HG03108 (cell line): ENCODE measurements around the gene PPRC1.

Source experiments
- ATAC-seq: cut with Tn5 transposase; IDR thresholded peaks from one replicate; pipeline ENCODE4 v1.9.1; 2021; ENCODE audit warnings: moderate library complexity; ENCODE audit not compliant: unreplicated experiment

Gene PPRC1

DNA sequence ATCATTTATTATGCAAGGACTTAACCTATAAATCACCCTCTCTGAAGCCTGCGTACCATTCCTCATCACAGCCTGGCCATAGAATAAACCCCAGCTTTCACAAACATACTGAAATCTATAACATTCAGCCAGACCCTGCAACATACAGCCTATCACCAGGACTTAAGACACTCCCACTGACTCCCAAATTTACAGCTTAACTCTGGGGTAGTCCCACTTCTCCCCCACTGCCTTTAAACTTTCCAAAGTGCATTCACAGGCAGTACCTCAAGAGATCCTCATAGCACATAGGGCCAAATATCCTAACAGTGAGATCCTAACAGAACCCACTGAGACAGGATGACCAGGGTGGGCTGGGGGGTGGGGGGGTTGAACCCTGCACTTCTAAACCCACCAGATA, 16.2 kb upstream of the PPRC1 start:
- no peak for ATAC-seq

DNA sequence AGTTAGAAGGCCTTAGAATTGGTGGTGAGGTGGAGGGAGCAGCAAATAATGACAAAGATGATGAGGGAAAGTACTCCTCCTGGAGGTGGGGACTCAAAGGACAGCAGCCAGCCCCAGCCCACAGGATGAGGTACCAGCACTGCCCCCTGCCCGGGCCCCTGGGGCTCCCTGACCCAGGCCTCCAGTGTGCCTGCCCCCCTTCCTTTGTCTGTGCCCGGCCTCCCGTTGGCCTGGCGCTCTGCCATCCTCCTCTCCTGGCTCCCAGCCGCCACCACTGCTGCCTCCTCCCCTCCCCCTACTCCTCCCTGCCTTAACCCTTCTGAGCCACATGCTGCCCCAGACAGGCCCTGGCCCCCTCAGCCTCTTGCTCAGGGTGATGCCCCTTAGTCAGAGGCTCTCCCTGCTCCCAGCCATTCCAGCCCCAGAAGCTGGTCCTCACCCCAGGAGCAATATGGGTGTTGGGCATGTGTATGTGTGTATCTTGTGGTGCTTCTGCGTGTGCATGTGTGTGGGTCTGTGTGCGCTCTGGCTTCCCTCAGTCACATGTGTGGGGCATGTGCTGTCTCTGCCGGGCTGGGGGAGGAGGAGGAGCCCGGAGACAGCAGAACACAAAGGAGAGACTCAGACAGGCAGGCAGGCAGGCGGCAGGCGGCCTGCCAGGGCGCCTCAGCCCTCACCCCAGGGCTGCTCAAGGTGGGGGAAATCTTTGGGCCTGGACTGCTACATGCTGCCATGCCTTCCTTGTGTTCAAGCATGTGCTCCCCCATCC, 15.3 kb upstream of the PPRC1 start:
- no peak for ATAC-seq

DNA sequence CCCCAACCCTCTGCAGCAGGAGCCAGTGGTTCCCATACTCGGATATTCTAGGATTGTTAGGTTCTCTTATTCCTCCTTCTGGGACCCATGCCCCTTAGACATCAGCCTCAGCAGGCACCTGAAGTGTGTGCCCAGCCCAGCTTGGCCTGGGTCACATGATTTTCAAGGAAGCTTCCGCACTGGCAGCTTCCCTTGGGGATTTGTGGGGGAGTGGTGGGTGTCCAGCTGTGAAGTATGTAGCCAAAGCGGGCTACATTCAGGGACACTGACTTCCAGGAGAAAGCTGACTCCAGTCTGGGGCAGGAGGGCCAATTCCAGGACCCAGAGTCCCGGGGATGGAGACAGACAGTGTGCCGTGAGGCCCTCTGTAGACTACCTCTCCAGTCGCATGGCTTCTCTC, 14.0 kb upstream of the PPRC1 start:
- ATAC-seq = no peak

DNA sequence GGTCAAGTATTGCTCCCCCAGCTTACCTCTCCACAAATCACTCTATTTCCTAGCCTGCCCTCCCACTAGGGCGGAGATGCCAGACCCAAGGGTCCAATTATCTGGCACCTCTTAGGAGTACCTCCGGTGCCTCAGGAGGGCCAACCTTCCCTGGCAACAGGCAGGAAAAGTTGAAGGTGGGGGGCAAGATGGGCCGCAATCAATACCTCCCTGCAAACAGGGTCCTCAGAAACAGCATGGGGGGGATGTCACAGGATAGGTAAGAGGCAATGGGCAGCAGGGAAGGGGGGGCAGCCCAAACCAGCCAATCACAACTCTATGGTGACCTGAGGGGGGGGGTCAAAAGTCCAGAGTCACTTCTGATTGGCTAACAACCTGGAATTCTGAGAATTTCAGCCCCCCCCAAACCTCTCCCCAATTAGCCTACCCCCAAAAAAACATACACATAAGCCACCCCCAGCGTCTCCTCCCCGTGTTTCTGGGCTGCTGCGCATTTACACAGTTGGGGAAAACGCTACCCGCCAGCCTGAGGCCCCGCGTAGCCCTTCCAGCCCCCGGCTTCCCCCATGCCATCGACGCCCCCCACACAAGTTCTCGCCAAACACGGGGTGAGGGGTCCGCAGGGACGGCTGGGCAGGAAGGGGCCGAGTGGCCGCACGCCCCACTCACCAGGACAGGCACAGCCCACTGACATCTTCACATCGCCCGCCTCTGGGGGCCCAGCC, 13.3 kb upstream of the PPRC1 start:
- ATAC-seq = no peak

DNA sequence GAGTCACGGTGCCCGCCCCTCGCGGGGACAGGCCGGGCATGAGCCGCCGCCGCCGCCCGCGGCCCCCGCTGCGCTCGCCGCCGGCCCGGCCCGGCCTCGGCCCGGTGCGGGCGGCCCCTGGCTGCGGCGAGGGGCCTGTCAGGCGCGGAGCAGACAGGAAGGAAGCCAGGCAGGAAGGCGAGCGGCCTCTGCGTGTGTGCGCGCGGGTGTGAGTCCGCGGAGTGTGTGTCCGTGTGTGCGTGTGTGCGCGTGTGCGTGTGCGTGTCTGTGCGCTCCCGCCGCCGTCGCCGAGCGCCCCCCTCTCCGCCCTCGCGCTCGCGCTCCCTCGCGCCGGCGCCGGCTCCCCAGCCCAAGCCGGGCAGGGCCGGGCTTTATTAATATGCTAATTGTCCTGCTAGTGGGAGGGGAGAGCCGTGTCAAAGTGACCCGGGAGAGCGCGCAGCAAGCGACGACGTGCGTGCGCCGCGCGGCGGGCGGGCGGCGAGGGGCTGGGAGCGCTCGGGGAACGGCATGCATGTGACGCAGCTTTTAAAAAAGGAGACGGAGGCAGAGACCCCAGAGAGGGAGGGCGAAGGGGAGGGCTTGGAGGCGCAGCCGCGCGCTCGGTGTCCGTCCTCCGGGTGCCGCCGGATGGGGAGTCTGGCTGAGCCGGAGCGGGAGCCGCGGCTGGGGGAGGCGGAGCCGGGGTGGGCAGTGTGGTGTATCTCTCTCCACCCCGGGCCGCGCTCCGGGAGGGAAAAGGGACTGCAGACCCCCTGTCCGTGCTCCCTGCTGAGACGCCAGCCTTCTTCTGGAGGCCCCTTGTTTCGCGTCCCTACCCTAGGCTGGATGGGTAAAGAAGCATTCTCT, 12.5 kb upstream of the PPRC1 start, which contains the start of gene LDB1:
TSS of gene LDB1 (minus strand) at position 227 of the 849 bp plus-strand sequence. CDS start 258 bp downstream, outside the sequence.
- ATAC-seq = peak; percentile 60

DNA sequence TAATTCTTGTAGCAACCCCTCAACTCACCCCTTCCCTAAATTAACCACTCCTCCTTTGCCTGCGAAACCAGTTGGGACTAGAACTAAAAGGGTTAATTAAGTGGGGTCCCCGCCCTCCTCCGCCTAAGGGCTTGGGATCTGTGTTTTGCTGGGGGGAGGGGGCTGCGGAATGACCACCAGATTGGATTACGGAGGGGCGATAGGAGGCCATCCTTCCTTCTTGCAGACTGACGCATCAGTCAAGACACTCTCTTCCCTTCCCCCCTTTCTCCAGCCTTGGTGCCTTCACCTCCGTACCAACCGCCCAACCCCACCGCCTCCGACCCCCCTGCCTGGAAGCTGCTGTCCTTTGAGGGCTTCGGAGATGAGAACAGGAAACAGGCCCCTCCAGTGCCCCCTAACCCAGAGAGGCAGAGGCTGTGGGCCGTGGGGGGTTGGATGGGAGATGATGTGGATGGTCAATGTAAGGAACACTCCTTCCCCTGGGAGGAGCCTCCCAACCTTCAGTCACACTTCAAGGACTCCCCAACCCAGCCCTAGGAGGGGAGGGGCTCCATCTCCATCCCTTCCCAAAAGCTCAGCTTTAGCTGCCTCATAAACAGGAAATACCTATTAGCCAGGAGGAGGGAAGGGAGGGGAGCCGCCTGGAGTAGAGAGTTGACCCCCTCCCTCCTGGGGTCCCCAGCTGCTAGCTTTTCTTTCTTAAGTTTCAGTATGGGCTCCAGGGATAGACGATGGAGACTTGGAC, 11.7 kb upstream of the PPRC1 start:
- ATAC-seq = no peak

DNA sequence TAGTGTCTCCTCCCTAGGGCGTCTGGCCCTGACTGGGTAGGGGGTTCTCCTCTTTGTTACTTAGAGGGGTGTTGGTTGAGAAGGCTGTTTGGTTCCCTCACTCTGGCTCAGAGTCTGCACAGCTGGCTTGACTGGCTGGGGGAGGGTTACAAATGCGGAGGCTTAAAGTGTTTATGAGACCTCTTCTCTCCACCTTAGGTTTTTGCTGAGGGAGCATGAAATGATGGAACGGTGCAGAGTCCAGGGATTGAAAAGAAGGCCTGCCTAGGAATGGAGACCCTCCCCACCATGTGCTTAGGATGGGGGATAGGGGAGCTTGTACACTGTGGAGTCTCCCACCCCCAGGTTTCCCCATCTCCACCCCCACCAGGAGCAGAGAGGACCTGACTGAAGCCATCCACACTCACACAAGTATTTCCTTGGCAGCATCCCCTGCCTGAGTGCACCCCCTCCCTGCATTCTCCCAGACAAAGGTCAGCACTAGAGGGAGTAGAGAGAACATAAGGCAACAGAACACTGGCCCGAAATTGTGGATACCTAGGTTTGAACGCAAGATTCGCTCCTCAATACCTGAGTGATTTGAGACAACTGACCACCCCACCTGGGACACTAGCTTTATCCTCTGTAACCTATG, 11.0 kb upstream of the PPRC1 start:
- no peak for ATAC-seq

DNA sequence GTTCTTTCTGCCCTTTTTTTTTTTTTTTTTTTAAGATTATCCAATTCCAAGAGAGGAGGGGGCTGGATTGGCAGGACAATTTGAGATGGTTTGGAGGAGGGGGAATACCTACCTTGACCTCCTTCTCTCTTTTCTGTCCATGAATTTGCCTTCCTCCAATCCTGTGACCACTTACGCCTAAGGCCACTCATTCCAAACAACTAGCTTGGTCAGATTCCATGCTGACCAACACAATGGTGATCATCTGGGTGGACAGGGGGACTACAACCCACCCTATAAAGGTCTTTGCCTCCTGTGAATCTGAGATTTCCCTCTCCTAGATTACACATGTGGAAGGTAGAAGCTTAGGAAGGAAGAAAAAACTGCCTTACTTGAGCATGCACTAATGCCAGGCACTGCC, 10.4 kb upstream of the PPRC1 start:
- ATAC-seq = no peak

DNA sequence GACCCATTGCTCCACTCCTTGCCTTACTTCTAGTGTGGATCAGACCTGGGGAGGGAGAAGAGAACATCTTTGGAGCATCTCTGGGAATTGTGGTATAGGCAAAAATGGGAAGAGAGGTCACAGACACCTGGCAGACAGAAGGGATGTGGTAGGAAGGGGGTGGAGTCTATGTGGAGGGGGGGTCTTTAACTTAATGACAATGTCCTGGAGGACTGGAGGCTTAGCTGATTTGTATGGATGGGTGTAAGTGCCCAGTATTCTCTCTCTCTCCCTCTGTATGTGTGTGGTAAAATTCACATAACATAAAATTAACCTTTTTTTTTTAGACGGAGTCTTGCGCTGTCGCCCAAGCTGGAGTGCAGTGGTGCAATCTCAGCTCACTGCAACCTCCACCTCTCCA, 9.6 kb upstream of the PPRC1 start:
- no peak for ATAC-seq

DNA sequence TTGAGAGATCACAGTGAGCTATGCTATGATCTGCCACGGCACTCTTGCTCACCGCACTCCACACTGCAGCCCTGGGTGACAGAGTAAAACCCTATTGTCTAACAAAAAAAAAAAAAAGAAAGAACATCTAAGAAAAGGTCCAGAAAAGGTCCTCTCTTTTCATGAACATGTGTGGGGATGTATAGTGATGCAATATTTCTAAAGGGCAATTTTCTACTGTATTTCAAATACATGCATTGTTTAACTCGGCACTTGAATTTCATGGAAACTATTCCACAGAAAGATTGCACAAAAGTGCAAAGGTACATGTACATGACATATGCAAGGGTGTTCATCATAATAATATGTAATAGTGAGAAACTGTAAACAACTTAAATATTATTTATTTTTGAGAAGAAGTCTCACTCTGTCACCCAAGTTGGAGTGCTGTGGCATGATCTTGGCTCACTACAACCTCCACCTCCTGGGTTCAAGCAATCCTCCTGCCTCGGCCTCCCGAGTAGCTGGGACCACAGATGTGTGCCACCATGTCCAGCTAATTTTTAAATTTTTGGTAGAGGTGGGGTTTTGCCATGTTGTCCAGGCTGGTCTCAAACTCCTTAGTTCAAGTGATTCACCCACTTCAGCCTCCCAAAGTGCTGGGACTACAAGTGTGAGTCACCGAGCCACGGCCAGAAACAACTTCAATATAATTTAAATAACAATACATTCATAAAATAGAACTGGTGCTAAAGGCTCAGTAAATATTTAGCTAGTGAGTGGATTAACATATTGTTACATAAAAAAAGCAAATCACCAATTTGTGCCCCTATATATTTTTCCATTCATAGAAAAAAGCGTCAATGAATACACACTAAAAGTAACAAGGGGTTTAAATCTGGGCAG, 1.3 kb upstream of the PPRC1 start:
- ATAC-seq = no peak

DNA sequence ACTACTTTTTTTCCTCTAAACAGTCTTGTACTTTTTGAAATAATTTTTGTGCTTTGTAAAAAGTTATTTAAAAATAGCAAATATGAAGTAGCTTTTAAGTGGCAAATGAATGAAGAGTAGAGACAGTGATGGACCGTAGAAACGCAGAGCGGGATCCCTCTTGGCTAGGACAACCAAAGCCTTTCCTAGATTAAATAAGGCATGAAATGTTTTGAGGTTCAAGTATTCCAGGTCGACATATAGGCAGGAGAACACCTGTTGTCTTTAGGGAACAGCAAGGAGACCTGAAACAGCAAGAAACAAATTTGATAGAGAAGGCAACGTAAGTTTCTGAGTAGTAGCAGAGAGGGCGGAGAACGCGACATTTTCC, 662 bp upstream of the PPRC1 start:
- no peak for ATAC-seq

DNA sequence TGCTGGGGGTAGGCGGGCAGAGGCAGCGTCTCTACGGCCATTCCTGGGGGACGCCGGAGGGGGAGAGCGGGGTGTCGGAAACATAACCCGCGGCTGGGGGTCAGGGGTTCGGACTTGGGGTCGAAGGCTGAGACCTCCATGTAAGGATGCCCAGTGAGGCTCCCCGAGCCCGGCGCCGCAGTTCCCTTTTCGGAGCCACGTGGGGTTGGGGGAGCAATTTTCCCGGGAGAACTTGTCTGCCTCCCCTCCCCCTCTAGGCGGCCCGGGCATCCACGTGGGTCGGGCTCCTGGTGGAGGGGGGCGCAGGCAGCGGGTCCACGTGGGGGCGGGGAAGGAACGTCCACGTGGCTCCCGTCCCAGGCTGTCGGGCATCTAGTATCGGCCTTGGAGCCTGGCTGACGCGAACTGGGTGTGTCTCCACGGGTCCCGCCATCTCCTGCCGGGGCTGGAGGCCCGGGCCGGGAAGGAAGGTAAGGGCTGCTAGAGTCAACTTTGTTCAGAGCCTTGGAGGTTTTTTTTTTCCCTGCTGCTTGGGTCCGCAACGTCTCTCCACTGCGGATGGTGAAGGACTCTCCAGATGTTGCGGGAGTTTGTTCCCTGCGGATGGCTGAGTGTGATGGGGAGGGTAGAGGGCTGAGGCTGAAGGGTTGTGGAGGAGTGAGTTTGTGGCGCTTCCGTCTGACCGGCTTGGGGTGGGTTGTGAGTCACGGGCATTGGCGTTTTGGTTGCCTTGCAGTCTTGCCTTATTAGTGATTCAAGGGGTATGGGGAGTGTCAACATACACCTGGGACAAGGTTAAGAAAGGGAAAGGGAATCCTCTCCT, 744 bp downstream of the PPRC1 start:
- ATAC-seq = no peak

DNA sequence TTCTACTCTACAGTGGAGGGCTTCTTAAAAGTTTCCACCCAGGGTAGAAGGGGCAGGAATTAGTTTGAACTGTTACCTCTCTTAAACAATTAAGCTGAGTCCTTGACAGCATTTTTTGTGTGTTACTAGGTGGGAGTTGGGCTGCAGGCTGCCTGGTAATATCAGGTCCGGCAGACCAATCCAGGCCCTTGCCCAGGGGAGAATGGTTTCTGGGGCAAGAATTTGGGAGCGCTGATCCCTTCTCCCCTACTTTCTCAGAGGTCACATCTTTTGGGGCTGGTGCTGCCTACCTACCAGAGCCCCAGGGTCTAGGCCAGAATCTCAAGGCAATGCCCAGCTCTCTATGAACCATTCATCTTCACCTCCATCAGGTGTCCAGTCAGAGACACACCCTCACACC, 1.6 kb downstream of the PPRC1 start:
- ATAC-seq = no peak

DNA sequence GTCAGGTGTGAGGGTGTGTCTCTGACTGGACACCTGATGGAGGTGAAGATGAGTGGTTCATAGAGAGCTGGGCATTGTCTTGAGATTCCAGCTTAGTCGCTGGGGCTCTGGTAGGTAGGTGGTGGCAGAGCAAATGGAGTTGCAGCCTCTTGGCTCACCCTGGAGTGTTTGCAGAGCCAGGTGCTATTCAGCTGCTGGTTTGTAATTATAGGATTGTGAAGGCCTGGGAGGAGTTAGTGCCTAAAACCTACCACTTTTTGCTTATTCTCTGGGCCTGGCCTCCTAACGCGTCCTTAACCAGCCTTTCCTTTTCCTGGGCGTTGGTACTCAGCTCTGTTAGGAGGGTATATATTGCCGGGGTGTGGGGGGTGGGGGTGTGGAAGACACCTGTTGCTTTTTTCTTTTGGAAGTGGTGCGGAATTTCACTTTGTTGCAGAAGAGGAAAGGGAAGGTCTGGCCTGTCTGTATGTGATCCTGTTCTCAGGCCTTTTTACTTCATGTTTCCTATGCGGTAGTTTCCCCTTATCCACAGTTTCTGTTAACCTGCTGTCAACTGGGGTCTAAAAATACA, 3.2 kb downstream of the PPRC1 start:
- no peak for ATAC-seq

DNA sequence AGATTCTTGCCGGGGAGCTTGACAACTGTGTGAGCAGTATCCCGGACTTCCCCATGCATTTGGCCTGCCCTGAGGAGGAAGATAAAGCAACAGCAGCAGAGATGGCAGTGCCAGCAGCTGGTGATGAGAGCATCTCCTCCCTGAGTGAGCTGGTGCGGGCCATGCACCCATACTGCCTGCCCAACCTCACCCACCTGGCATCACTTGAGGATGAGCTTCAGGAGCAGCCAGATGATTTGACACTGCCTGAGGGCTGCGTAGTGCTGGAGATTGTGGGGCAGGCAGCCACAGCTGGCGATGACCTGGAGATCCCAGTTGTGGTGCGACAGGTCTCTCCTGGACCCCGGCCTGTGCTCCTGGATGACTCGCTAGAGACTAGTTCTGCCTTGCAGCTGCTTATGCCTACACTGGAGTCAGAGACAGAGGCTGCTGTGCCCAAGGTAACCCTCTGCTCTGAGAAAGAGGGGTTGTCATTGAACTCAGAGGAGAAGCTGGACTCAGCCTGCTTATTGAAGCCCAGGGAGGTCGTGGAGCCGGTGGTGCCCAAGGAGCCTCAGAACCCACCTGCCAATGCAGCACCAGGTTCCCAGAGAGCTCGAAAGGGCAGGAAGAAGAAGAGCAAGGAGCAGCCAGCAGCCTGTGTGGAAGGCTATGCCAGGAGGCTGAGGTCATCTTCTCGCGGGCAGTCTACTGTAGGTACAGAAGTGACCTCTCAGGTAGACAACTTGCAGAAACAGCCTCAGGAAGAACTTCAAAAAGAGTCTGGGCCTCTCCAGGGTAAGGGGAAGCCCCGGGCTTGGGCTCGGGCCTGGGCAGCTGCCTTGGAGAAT, 6.7 kb downstream of the PPRC1 start:
- ATAC-seq = no peak

DNA sequence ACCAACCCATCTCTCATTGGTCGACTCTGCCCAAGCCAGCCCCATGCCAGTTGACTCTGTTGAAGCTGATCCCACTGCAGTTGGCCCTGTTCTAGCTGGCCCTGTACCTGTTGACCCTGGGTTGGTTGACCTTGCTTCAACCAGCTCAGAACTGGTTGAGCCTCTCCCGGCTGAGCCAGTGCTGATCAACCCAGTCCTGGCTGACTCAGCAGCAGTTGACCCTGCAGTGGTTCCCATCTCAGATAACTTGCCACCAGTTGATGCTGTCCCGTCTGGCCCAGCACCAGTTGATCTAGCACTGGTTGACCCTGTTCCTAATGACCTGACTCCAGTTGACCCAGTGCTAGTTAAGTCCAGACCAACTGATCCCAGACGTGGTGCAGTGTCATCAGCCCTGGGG, 7.4 kb downstream of the PPRC1 start:
- no peak for ATAC-seq

DNA sequence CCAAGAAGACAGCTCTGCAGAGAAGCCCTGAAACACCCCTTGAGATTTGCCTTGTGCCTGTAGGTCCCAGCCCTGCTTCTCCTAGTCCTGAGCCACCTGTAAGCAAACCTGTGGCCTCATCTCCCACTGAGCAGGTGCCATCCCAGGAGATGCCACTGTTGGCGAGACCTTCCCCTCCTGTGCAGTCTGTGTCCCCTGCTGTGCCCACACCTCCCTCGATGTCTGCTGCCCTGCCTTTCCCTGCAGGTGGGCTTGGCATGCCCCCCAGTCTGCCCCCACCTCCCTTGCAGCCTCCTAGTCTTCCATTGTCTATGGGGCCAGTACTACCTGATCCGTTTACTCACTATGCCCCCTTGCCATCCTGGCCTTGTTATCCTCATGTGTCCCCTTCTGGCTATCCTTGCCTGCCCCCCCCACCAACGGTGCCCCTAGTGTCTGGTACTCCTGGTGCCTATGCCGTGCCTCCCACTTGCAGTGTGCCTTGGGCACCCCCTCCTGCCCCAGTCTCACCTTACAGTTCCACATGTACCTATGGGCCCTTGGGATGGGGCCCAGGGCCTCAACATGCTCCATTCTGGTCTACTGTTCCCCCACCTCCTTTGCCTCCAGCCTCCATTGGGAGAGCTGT, 8.2 kb downstream of the PPRC1 start:
- ATAC-seq = no peak
